Germinal center (tissue), 1 donor: Measurements from ENCODE around the gene SLC29A3.
A peak's percentile ranks its signal among the peaks of the same experiment; 100 is the strongest.

Experiments used
- DNase-seq: peaks from one replicate; pipeline ENCODE4 v3.0.0; 2012; ENCODE audit warnings: mixed read lengths, low spot score

Gene SLC29A3

DNA sequence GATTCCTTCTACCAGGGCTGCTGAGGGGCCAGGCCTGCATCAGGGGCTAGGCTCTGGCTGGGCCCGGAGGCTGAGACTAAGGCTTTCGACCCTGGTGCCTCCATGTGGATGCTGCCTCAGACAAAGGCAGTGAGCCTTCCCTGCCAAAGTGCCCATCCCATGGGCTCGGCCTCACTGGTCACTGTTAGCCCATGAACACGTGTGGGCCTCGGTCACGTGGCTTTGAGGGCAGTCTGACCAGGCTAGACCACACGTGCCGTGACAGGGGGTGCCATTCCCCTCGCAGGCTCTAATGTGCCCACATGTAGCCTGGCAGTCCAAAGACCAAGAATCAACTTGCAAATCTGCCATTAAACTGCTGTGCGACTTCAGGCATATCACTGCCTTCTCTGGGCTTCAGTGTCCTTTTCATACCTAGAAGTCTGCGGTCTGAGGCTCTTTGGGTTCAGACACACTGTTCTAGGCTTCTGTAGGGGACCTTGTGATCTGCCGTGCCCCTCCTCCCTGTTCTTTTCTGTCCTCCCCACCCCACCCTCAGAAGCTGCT, 17.6 kb upstream of the SLC29A3 start:
- no peak for DNase-seq

- DNase-seq: no peak
Observed at GRCh38 chr10:71302451-71302850, 16.6 kb upstream of the SLC29A3 start.

- DNase-seq: peak; percentile 54
Observed at GRCh38 chr10:71302874-71303568, 16.0 kb upstream of the SLC29A3 start.

GRCh38 chr10:71303569-71303907, 15.5 kb upstream of the SLC29A3 start:
- no peak for DNase-seq

DNA sequence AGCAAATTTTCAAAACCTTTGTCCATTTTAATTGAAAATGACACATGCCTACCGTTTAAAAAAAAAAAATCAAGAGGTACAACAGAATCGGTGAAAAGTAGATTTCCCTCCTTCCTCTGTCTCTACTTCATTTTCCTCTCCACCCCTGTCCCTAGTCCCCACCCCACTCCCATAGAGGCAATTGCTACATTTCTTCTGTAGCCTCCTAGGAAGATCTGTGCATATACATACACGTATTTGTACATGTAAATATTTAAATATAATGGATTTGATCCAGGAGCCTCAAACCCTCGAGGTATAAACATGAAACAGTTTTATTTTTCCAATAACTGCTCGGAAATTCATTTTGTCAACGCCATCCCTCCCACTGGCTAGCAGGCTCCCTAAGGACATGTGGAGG, 14.1 kb upstream of the SLC29A3 start:
- no peak for DNase-seq

DNA sequence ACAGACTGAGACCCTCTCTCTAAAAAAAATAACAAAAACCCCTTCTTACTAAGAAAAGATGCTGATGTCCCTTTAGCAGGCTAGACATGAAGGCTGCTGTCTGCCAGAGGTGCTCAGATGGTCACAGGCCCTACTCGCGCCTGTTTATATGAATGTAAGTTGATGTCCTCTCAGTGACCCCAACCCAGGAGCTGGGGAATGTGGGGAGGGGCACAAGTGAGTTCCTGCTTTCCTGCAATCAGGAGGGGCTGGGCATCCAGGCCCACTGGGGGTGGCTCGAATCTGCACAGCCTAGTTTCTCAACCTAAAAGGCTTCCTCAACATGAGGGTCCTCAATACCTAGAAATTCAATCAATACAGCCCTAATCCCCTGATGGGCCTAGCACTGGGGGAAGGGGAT, 12.1 kb upstream of the SLC29A3 start:
- no peak for DNase-seq

DNA sequence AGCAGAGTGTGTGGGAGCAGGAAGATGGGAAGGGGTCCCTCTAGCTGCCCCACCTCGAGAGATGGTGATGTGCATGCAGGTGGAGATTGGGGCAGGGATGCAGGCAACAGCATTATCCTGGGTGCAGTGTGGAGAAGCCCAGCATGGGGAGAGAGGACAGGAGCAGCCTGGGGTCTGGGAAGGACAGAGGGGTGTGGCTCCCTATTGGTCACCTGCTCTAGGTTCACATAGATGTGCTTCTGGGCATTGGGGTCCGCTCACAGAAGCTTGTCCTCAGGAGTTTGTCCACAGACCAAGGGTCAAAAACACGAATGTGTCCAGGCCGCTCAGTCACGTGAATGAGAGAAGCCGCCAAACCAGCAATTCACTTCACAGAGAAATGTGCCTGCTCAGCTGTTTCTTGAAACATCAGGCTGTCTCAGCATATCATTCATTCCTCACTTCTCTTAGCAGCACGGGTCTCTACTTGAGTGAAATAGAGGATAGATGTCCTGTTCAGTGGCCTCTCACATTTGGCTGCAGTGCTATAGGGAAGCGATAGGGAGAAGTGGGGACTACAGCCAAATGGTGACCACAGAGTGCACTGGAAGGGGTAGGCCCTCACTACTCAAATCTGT, 11.5 kb upstream of the SLC29A3 start:
- no peak for DNase-seq

GRCh38 chr10:71308244-71308643, 10.8 kb upstream of the SLC29A3 start:
- no peak for DNase-seq

DNA sequence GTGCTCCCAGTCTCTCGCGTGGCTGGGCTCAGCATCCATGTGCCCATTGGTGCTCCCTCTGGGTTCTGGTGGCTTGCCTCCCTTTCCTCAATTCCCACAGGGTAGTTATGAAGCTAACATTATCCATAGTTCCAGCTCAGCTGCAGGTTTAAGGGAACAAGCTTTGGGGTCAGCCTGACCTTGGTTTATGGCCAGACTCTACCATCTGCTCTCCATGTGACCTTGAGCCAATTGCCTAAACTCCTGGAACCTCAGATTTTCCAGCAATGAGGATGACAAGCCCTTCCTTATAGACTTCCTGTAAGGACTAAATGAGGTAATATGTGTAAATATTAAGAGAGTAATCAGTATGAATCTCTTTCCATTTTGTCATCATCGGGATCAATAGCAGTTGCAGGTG, 10.1 kb upstream of the SLC29A3 start:
- DNase-seq: no peak

- no peak for DNase-seq
Observed at GRCh38 chr10:71309919-71310318, 9.1 kb upstream of the SLC29A3 start.

GRCh38 chr10:71312220-71312619, 6.8 kb upstream of the SLC29A3 start:
- no peak for DNase-seq

DNA sequence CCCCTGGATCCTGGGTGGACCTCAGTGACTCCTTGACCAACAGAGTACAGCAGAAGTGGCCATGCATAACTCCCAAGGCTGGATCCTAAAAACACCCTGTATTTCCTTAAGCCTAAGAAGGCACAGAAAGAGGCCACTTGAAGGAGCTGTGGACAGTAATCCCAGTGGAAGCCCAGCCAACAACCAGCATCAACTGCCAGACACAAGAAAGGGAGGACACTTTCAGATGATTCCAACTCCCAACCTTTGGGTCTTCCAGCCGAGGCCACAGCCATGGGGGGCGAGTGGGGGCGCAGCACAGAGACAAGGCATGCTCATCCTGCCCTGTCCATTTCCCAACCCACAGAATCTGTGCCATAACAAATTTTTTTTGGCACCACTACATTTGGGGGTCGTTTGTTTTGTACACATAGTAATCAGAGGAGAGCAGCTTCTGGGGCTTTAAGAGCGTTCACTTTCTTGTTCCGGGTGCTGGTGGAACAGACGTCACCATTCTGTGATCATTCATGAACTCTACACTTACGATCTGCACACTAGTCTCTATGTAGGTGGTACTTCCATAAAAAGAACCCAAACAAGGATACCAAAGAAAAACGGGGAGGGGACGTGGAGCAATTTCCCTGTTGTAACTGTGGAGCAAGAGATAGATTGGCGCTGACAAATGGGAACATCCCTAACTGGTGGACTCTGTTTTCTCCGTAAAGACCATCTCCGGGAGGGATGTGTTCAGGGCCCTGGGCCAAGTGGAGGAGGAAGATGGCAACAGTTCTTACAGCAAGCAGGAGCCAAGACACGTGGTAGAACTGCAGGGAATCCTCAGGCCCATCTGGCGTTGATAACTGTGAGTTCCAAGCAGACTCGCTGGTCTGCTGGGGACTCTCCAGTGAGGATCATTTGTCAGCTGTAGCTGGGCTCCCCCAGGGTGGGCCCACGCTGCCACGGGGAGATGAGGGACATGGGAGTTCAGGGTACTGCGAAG, 6.0 kb upstream of the SLC29A3 start:
- no peak for DNase-seq

DNA sequence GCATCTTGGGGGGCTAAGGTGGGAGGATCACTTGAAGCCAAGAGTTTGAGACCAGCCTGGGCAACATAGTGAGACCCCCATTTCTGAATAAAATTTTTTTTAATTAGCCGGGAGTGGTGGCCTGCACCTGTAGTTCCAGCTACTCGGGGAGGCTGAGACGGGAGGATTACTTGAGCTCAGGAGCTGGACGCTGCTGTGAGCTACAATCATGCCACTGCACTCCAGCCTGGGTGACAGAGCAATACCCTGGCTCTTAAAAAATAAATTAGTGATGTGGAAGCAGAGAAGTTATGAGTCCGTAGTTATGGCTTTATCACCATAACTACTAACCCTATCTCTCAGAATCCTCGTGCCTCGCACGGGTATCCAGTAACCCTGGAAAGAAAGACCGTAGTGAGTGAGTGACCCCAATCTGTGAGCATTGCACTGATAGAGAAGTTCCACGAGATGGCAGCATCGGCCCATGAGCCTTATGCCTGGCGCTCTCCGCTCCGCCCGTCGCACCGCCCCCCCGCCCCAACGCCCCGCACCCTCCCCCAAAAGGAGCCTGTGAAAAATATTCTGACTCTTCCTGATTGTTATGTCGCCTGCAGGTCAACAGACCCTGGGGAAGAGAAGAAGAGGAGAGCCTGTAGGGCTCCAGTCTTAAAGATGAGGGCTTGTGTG, 4.9 kb upstream of the SLC29A3 start:
- peak; percentile 76 for DNase-seq

DNA sequence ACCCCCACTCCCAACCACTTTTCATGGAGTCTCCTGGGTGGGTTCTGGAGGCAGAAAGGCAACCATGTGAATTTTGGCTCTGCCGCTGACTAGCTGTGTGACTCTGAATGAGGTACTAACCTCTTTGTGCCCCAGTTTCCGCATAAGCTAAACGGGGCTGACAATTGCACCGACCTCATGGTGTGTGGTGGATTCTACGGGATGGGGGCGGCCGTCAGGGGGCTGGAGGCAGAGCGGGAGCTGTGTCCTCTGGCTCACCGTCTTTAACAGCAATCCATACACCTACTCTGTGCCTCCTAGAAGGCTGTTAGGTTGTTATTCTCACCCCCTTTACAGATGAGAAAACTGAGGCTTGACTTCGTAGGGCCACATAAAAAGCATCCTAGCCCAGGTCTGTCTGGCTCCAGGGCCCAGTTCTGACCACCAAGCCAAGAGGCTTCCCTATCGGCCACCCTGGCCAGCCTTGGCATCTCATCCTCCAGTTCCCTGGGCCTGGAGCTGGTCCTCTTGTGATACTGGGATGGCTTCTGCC, 4.3 kb upstream of the SLC29A3 start:
- DNase-seq: no peak

GRCh38 chr10:71316056-71316785, 2.8 kb upstream of the SLC29A3 start:
- no peak for DNase-seq

DNA sequence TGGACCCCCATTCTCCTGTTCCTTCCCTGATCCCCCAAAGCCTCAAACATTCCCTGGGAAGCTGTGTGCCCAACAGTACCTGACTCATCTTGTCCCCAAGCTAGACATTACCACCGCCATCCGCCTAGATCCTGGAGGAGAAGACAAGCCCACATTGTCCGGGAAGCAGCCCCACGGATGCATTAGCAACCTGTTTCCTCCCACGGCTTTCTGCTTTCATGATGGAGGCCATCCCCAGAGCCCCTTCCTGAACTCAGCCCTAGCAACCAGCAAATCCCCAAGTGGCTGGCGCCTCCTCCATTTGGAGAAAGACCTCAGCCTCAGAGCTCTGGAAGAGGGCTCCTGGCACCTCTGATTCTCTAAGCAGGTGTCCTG, 2.3 kb upstream of the SLC29A3 start:
- no peak for DNase-seq

DNA sequence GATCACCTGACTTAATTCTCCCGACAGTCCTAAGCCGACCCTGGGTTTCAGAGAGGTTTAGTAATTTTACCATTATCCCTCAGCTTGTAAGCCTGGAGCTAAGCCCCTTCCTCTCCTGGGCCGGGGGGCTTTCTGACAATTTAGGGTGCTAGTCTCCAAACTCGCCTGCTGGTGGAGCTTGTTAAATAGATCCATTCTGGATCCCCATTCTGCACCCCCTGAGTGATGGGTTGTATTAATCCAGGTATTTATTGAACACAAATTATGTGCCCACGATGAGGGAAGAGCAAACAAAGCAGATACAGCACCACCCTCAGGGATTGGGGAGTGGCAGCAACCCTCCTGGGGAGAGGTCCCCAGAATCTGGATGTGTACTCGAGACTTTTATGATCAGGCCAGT, 1.3 kb upstream of the SLC29A3 start:
- no peak for DNase-seq

DNA sequence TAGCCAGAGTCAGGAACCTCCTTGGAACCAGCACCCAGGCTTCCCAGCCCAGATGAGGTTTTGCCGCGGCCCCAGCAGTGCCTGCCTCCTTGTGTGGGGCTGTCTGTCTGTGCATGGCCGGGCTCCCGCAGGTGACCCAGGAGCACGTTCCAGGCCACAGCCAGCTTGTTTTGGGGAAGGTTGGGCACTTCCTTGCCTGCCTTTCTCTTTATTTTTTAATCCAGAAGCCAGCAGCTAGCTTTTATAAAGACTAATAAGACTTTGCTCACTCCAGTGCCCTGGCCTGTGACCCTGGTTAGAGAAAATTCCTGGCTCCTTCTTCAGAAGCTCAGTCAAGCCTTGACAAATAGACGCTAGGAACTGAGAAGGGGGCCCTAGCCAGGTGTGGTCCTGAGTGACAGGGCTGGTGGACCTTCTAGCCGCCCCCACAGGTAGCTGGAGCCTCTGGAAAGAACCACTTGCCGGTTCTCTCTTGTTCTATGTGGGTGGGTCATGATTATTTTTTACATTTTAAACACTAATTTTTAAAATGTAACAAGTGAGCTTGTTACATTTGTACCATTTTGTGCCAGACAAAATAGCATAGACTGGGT, 837 bp downstream of the SLC29A3 start:
- DNase-seq: no peak

DNA sequence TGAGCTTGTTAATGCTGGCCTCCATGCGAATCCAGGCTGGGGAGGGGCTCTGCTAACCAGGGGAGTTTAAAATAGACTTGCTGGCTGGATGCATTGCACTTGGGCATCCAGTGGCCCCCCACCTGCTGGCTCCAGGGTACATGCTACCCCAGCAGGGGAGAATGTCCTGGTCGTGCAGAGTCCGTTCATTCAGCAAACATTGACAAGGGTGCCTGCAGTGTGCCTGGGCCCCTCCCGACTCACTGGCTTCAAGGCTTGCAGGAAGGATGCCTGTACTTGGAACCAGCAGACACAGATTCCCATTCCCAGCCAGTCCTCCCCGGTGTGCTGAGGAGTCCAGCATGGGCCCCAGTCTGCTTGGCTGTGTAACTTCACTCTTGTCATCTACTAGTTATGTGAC, 1.5 kb downstream of the SLC29A3 start:
- DNase-seq: no peak

- DNase-seq: no peak
Observed at GRCh38 chr10:71321386-71321785, 2.3 kb downstream of the SLC29A3 start.

- peak; percentile 63 for DNase-seq
Observed at GRCh38 chr10:71323407-71323806, 4.3 kb downstream of the SLC29A3 start.
